GM21423 (cell line): ENCODE results near the gene TTC9B.
"Not testable (repeated sequence)": the region's sequence is repeated elsewhere in the genome, so short reads cannot be mapped to it uniquely, and the experiment has no call there.

Experiments used
- ATAC-seq: cut with Tn5 transposase; IDR thresholded peaks from one replicate; pipeline ENCODE4 v1.9.1; 2021; ENCODE audit warnings: mild to moderate bottlenecking, moderate library complexity; ENCODE audit not compliant: unreplicated experiment

The TTC9B gene

DNA sequence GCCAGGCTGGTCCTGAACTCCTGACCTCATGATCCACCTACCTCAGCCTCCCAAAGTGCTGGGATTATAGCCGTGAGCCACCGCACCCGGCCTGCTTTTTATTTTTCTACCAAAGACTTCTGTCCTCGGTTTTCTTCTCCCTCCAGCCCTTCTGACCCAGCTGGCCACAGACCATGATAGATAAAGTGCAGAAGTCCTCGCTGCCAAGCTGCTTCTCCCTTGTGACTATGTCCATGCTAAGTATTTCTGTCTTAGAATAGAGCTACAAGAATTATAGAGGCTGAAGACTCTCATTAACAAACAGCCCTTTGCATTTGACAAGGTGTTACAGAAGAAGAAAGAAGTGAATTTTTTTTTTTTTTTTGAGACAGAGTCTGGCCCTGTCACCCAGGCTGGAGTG lies 42.4 kb downstream of the TTC9B start:
- ATAC-seq, result no peak

GRCh38 chr19:40174092-40174491 lies 44.1 kb downstream of the TTC9B start:
- no peak for ATAC-seq

DNA sequence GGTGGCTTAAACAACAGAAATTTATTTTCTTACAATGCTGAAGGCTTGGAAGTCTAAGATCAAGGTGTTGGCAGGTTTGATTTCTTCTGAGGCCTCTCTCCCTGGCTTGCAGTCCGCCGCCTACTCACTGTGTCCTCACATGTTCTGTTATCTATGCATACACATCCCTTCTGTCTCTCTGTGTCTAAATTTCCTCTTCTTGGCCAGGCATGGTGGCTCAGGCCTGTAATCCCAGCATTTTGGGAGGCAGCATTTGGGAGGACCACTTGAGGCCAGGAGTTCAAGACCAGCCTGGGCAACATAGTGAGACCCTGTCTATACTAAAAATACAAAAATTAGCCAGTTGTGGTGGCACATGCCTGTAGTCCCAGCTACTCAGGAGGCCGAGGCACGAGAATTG lies 46.9 kb downstream of the TTC9B start:
- ATAC-seq, result not testable (repeated sequence)

GRCh38 chr19:40170303-40170989 lies 47.7 kb downstream of the TTC9B start:
- not testable (repeated sequence) for ATAC-seq

GRCh38 chr19:40169482-40170302 lies 48.5 kb downstream of the TTC9B start:
- ATAC-seq, result not testable (repeated sequence)
